ENCODE measurements around the gene ZNF558. TPM values are rescaled to one million over a fixed set of nuclear protein-coding genes. Genes with fewer than 3 reads are reported as not detected.

ZNF558 gene
- 10 to 100 TPM; 35.8 to 58.7 (median 48.2) TPM for polyA plus RNA-seq (ENCODE audit: insufficient read depth in 1 of 5, insufficient read length in 5 of 5, low replicate concordance in 1 of 5)
- long read RNA-seq, donor 1, full-length matches to known transcripts: 1 of 6 reads
- long read RNA-seq, donor 1, partial matches to known transcripts: 5 of 6 reads
- long read RNA-seq, donor 1, other reads (novel, unspliced or antisense): 0 of 6 reads
- long read RNA-seq, donor 2, full-length matches to known transcripts: 3 of 3 reads
- long read RNA-seq, donor 2, partial matches to known transcripts: 0 of 3 reads
- long read RNA-seq, donor 2, other reads (novel, unspliced or antisense): 0 of 3 reads
- long read RNA-seq, donor 3: 0 reads
- long read RNA-seq, donor 4: 0 reads
- long read RNA-seq, donor 5, full-length matches to known transcripts: 3 of 3 reads
- long read RNA-seq, donor 5, partial matches to known transcripts: 0 of 3 reads
- long read RNA-seq, donor 5, other reads (novel, unspliced or antisense): 0 of 3 reads
- long read RNA-seq, donor 6, partial matches to known transcripts: 0 of 1 reads
- long read RNA-seq, donor 6, other reads (novel, unspliced or antisense): 0 of 1 reads
- long read RNA-seq, donor 7, partial matches to known transcripts: 0 of 3 reads
- long read RNA-seq, donor 7, other reads (novel, unspliced or antisense): 0 of 3 reads
- long read RNA-seq, donor 8: 0 reads

DNA sequence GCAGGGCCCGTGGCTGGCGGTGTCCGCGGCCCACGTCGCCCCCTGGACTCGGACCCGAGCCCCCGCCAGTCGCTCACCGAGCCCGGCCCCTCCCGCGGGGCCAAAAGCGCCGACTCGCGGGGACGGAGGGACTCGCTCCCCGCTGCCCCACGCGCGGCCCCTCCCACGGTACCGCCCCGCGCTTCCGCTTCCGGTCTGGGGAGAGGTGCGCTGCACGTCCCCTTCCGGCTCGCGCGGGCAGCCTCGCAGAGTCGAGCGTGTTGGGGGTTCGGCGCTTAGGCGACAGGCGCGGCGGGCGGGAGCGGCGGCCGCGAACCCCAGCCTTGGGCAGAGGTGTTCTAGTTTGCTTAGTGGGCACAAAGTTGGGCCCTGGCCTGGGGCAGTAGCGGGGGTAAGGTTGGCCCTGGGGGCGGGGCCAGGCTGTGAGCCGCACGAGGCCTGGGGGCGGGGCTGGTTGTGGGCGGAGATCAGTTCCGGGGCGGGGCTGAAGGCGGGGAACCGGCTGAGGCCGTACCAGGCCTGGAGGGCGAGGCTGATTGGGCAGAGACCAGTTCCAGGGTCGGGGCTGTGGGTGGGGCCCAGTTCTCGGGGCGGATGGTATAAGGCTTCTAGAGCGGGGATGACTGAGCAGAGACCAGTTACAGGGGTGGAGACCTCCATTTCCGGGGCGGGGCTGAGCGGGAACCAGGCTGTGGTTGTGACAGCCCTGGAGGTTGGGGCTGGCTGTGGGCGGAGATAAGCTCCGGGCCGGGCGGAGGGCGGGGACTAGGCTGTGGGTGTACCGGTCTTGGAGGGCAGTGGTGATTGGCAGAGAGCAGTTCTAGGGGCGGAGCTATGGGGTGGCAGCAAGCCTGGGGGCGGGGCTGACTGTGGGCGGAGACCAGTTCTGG lies at the start of gene ZNF558, which contains the start of gene MBD3L1:
Gene ZNF558 (minus strand): TSS at position 173 of the 890 bp plus-strand sequence. CDS start 9,645 bp downstream, outside the sequence.
Gene MBD3L1 (plus strand): TSS at position 246 of the 890 bp plus-strand sequence. CDS start 10,302 bp downstream, outside the sequence.
- DNase-seq: peak; percentile 95 to 96

DNA sequence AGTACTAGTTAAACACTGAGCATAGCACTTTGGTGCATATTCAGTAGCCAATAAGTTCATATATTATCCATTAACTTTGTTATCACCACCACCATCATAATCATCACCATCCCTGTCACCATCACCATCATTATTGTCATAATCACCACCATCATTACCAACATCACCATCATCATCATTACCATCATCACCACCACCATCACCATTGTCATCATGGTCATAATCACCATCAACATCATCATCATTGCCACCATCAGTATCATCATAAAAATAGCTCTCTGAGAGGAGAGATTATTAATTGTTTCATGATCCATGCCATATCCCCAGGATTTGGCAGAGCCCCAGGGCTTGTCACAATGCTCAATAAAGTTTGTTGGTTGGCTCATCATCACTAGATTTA lies 49.4 kb upstream of the ZNF558 start:
- no peak for DNase-seq

DNA sequence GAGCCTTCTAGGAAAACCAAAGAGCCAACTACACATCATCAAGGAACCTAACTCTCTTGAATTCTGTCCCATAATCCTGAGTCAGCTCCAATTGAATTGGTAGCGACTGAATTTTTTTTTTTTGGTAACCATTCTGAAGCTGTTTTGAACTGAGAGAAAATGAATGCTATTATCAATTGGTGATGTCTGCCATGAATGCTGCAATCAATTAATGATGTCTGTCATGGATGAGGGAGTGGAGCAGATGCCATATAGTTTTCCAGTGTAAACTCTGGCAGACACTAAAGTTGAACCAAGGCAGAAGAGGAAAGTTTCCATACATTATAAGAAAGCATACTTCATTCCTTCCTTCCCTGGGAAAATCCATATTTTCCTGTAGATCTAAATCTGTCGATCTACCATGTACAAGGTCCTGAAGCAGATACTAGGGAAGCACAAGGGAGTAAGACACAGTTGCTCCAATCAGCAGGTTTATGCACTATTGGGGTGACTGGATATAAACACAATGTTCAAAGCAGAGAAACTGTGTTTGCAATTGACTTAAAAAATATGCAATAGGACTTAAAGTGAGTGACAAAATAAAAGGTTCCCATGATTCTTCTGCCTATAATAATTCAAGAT lies 48.9 kb upstream of the ZNF558 start:
- no peak for DNase-seq

DNA sequence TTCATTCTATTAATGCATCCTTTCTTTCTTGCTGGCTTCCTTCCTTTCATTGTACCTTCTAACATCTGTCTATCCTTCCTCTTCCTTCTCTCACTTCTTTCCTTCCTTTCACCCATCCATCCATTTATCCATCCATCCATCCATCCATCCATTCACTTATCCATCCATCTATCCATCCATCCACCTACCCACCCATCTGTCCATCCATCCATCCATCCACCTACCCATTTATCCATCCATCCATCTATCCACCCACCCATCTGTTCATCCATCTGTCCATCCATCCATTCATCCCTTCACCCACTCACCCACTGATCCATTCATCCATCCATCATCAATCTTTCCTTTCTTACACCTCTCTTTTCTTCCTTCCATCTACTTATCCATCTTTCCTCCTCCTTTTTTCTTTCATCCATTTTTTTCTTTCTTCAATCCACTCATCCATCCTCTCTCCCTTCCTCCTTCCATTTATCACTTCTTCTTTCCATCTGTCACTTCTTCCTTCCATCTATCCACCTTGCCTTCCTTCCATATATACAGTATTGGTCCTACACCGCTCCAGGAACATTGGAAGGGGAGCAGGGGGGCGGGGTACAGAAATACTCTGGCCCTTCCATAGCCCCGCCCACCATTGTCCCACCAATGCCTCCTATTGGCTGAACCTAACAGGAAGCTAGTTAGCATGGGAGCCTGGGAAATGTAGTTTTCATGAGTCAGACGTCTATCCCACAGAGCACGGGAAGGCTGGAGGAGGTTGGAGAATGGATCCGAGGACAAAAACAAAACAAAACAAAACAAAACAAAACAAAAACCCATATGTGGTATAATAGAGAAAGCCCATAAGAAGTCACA lies 46.0 kb upstream of the ZNF558 start:
- DNase-seq: no peak

DNA sequence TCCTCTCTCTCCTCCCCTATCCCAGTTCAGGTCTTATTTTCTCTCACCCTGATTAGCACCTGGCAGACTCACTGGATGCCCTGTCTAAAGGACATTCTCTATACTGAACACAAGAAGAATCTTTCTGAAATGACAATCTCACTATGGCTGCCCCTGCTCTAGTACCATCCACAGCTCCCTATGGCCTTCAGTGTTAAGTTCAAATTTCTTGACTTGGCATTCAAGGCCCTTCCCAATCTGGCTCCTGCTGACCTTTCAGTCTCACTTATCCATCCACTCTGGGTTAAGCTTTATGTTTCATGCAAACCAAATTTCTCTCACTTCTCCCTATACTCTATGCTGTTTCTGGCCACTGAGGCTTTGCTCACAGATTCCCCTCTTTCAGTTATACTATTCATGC lies 34.2 kb upstream of the ZNF558 start:
- no peak for DNase-seq

DNA sequence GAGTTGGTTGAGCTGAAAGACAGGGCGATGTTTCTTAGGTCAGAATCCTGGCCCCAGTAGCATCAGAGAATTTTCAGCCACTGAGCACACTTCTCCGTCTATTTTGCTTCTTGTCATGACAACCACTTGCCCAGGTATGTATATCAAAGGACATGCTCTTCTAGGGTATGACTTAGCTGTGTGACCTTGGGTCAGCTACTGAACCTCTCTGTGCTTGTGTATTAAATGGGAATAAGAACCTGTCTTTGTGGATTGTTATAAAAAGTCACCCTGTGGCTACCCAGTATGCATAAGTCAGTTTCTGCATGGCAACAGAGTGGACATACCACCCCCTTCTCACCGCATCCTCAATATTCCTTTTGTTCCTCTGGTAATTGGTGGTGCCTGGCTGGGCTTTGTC lies 26.2 kb upstream of the ZNF558 start:
- DNase-seq: no peak

DNA sequence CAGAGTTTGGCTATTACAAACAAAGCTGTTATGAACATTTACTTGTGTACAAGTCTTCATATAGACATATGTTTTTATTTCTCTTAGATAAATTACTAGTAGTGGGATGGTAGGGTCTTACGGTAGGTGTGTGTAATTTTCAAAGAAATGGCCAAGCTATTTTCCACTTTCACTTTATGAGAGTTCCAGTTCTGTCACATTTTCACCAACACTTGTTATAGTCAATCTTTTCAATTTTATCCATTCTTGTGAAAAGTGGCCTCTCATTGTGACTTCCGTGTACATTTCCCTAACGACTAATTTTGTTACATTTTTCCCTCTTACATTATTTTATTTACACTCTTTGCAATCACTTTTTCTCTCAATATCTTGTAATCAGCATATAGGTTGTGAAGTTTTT lies 18.4 kb upstream of the ZNF558 start:
- no peak for DNase-seq

DNA sequence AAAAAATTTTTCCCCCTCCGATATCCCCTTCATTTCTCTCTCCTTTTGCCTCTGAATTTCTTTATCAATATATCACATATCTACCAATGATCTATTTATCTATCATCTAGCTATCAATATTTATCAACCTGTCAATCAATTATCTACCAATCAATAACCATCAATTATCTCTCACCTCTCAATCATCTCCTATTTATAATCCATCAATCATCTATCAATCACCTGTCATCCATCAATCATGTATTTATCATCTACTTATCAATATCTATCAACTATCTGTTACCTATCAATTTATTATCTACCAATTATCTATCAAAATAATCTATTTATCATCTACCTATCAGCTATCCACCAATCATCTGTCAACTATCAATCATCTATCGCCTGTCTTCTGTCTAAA lies 17.1 kb upstream of the ZNF558 start:
- no peak for DNase-seq

DNA sequence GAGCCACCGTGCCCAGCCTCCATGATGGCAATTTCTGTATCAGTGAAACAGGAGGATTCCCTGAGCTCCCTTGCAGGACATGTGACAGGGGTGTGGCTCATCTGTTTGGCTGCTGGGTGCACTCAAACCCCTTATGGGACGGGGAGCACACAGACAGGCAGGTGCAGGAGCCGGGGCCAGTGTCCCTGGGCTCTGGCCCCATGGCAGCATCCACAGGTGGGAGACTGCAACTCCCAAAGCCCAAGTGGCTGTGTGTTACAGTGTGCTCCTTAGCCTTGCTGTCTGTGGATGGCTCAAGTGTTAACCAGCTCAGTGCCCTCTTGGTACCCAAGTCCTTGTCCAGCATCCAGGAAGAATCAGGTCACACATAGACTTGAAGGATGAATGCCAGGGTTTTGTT lies 14.7 kb upstream of the ZNF558 start:
- no peak for DNase-seq

DNA sequence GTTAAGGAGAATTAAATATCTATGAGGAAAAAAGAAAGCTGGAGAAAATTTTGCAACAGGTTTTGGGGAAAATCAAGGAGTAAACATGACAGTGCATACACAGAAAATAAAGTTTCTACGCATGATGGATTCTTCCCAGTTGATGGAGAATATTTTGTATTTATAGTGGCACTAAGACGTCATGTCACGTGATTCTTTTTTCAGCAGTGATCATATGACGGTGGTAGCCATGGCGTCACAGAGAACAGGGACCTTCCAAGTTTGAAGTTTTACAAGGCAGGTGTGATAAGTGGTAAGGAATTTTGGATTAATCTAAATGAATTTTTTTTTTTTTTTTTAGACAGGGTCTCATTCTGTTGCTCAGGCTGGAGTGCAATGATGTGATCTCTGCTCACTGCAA lies 8.6 kb upstream of the ZNF558 start:
- DNase-seq: no peak

DNA sequence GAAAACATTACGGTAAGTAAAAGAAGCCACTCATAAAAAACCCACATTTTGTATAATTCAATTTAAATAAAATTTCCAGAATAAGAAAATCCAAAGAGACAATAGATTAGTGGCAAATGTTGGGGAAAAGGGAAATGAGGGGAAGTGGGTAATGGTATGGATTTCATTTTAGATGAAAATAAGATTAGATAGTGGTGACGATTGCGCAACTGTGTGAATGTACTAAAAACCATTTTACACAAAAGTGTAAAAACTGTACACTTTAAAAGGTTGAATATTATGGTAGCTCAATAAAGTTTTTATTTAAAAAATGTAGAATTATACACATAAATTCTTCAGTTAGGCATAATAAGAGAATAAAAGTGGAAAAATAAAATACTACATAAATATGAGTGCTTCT lies 3.8 kb upstream of the ZNF558 start:
- DNase-seq: no peak

DNA sequence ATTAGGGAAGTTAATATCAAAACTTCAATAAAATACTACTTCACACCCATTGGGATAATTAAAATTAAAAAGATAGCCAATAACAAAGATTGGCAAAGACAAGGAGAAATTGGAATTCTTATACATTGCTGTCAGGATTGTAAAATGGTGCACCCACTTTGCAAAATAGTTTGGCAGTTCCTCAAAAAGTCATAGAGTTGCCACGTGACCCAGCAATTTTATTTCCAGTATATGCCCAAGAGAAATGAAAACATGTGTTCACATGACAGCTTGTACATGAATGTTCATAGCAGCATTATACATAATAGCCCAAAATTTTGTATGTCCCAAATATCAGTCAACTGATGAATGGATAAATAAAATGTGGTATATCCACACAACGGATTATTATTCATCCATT lies 3.3 kb upstream of the ZNF558 start:
- DNase-seq: no peak

DNA sequence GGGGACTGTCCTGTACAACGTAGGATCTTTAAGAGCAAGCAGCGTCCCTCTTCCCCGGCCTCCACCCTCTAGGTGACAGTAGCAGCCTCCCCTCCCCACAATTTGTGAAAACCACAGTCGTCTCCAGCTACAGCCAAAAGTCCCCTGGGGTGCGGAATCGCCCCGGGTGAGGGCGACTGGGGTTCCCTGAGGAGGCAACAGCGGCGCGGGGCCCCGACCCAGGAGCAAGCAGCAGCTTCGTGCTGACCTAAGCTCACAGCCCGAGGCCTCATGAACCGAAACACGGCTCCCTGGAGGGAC lies 322 bp downstream of the ZNF558 start:
- no peak for DNase-seq

DNA sequence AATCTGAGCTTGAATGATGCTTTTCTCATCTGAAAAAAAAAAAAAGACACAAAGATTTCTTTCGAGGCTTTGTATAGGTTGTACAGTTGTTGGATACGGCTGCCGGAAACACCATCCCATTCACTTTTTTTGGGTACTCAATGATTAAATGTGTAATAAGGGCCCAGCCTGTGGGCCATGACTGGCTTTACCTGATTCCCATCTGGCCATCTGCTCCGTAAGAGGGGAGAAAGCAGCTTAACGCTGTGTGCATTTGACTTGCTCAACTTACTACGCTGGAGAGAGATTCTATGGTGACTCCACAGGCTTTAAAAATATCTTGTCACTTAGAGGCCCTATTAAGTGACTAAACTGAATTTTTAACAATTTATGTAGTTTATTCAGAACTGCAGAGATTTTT lies 731 bp downstream of the ZNF558 start:
- DNase-seq: no peak

DNA sequence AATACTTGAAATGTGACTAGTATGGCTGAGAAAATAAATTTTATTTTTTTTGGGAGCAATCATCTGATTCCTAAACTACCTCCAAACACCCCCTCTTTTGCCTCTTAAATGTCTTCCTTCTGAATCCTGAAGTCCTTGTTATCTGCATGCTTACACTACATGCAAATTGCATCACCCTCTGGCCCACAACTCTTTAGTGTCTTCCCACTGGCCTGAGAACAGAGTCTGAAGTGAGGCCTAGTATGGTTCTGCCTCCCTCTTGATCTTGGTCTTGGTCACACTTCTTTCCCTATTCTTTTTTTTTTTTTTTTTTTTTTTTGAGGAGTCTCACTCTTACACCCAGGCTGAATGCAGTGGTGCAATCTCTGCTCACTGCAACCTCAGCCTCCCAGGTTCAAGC lies 4.8 kb downstream of the ZNF558 start:
- DNase-seq: no peak

DNA sequence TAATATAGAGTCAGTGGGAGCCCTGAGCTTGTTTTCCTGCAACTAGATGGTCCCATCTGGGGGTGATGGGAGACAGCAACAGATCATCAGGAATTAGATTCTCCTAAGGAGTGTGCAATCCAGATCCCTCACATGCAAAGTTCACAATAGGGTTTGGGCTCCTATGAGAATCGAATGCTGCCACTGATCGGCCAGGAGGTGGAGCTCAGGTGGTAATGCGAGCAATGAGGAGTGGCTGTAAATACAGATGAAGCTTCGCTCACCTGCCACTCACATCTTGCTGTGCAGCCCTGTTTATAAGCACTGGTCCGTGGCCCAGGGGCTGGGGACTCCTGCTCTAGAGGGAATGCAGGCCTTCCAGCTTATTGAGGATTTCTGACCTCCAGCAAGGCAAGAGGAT lies 5.7 kb downstream of the ZNF558 start:
- DNase-seq: no peak

DNA sequence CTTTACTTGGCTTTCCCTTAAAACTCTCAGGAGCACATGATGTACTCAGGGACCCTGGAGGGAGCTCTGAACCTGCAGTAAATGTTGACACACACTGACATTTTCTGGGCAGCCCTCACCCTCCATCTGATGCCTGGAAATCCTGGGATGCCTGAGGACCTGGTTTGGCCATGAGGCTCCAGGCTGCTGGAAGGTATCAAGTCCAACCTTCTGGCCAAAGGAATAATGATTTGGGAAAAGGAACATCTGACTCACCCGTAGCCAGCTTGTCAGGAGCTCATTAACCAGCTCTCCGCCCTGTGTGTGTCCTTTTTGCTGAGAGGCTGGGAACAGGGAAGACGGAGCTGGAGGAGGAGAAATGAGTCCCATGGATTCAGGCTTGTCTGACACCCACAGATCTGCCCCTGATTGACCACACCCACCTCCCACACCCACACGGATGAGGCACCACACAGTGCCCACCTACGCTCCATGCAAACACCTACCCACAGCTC lies 10.3 kb downstream of the ZNF558 start:
- no peak for DNase-seq

DNA sequence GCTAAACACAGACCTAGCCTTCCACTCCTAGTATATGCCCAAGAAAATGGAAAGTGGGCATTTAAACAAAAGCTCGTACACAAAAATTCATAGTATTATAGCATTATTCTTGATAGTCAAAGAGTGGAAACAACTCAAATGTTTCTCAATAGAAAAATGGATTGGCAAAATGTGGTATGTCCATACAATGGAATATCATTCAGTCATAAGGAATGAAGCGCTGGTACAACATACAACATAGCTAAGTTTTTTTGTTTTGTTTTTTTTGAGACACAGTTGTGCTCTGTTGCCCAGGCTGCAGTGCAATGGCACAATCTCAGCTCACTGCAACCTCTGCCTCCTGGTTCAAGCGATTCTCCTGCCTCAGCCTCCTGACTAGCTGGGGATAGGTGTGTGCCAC lies 11.9 kb downstream of the ZNF558 start:
- no peak for DNase-seq

DNA sequence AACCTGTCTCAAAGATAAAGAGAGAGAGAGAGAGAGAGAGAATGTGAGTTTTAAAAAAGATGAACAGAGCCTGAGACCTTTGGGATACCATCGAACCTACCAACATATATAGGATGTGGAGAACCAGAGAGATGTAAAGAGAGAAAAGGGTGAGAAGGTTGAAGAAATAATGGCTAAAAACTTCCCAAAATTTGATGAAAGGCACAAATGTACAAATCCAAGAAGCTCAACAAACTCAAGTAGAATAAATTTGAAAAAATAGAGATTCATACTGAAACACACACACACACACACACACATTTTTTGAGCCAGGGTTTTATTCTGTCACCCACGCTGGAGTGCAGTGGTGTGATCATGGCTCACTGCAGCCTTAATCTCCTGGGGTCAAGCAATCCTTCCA lies 16.3 kb downstream of the ZNF558 start:
- DNase-seq: no peak

DNA sequence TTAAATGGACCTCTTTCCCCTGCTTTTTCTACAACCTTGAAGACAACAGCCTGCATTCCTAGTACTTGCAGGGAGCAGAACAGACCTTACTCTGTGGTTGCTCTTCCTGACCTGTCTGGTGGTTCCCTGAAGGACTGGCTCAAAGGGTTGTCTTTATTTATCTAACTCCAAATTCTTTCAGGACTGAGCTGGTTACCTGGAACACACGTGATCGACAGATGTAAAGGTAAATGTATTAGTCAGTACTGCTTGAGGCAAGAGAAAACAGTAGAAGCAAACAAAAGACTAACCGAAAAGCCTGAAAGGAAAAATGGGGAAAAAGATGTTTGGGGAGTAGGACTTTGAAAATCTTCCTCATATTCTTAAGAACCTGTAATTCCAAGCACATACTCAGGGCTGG lies 17.9 kb downstream of the ZNF558 start:
- no peak for DNase-seq
